ENCODE data around the gene NBPF19.
A peak's percentile ranks its signal among the peaks of the same experiment; 100 is the strongest.
"Not testable (repeated sequence)": the region's sequence is repeated elsewhere in the genome, so short reads cannot be mapped to it uniquely, and the experiment has no call there.

NBPF19 gene, protein sequence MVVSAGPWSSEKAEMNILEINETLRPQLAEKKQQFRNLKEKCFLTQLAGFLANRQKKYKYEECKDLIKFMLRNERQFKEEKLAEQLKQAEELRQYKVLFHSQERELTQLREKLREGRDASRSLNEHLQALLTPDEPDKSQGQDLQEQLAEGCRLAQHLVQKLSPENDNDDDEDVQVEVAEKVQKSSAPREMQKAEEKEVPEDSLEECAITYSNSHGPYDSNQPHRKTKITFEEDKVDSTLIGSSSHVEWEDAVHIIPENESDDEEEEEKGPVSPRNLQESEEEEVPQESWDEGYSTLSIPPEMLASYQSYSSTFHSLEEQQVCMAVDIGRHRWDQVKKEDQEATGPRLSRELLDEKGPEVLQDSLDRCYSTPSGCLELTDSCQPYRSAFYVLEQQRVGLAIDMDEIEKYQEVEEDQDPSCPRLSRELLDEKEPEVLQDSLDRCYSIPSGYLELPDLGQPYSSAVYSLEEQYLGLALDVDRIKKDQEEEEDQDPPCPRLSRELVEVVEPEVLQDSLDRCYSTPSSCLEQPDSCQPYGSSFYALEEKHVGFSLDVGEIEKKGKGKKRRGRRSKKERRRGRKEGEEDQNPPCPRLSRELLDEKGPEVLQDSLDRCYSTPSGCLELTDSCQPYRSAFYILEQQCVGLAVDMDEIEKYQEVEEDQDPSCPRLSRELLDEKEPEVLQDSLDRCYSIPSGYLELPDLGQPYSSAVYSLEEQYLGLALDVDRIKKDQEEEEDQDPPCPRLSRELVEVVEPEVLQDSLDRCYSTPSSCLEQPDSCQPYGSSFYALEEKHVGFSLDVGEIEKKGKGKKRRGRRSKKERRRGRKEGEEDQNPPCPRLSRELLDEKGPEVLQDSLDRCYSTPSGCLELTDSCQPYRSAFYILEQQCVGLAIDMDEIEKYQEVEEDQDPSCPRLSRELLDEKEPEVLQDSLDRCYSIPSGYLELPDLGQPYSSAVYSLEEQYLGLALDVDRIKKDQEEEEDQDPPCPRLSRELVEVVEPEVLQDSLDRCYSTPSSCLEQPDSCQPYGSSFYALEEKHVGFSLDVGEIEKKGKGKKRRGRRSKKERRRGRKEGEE (N-terminal part only)

DNA sequence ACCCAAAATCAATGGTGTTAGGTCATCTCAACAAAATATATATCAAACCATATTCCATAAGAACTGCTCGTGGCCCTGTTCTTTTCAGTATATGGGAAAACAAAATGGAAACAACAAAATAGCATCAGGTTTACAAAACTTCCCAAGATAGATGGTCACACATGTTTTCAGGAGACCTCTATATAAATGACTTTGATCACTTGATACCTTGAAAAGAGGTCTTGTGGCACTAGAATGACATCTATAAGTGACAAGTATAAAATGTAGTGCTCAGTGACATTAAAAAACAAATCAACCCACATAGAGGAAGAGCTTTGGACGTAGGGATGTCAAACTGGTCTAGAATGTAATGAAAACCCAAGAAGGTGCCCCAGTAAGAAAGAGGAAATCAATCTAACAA lies at the start of gene NBPF19:
NBPF19 (plus strand) TSS at position 301 of the 400 bp plus-strand sequence. CDS start 888 bp downstream, outside the sequence.
- not testable (repeated sequence) for DNase-seq

DNA sequence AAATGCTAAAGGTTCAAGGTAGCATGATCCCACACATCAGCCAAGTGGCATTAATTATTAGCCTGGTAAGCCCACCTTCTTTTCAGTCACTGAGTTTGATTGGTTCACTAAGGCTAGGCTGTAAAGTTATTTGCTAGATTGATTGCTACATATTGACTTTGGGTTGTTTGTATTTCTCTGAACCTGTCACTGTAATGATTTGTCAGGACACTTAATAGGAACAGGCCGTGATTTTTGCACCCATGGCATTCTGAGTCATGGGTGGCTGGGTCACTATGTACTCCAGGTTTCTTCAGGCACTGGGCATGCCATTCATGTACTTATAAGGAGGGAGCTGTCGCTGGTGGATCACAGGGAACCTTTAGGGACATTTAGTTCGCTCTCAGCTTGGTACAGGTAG lies 46.5 kb upstream of the NBPF19 start:
- not testable (repeated sequence) for DNase-seq

DNA sequence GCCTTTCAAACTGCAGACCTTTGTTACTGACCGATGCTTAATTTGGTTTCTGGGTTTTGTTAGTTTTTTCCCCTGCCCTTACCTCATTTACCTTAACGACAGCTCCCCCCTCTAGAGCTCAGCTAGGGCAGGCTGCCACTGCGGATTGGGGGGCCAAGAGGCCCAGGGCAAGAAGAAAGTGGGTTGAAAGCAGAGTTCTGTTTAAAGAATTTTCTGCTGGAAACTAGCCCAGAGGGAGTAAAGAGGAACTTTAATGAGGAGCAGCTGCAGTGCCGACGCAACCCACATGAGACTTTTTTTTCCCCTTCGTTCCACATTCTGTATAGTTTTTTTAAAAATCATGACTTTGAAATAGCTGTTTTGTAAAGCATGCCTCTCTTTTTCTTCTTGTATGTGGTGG lies 29.4 kb upstream of the NBPF19 start:
- peak; percentile 43 for DNase-seq

DNA sequence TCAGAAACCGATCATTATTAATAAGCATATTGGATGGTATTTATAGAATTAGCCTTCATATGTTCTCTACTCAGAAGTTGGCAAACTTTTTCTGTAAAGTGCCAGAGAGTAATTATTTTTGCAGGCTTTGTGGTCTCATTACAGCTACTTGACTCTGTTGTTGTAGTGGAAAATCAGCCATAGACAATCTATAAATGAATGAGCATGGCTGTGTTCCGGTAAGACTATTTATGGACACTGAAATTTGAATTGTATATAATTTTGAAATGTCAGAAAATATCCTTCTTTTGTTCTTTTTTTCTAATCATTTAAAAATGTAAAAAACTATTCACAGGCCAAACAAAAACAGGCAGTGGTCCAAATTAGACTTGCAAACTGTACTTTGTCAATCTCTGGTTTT lies 22.6 kb upstream of the NBPF19 start:
- DNase-seq, result not testable (repeated sequence)

DNA sequence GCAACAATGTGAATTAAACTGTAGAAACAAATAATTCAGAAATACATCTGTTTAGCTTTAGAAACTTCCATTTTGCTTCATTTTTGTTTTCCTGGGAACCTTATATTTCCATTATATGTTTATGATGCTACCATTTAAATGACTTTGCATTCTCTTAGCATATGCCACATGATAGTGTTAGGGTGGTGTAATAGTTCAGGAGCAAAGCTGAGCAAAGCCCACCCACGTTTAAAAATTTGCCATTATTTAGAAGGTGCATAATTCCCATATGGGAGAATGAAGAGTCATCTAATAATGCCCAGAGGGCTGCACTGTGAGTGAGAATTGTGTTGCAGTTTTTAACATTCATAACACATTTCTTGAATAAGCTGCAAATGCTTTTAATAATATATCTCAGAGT lies 22.2 kb upstream of the NBPF19 start:
- not testable (repeated sequence) for DNase-seq

DNA sequence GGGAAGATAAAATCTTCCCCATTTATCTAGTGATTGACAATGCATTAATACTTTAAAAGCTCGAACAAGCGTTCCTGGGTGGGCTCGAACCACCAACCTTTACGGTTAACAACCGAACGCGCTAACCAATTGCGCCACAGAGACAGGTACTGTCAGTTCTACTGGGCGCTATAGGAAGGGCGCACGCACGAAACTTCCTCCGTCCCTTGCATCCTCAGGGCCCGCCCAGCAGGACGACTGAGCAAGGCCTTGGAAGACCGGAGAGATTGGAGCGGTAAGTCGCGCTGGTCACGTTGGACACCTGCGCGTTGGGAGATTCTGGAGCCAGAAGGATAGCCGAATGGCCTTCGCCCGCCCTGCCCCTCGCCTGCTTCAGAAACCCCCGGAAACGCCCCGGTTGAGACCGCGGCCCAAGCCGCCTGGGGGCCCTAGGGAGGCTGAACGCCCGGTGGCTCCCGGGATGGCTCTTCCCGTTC lies 83.5 kb downstream of the NBPF19 start:
- not testable (repeated sequence) for DNase-seq

DNA sequence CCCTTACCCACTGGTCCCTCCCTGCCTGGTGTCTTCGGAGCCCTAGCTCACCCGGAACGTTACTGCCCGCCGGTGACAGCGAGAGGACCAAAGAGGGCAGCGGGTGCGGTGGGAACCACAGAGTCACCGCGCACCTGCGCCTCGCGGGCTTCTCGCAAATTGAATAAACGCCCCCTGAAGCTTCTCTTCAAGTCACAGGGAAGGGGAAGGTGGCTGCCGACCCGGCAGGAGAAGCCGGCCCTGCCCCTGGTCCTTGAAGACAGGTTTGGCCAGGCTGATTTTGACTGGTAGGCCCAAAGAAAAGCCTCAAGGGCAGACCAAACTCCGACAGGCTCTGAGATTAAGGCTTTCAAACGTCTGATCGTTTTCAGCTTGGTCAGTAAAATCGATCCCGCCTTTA lies 87.0 kb downstream of the NBPF19 start:
- DNase-seq, result not testable (repeated sequence)

DNA sequence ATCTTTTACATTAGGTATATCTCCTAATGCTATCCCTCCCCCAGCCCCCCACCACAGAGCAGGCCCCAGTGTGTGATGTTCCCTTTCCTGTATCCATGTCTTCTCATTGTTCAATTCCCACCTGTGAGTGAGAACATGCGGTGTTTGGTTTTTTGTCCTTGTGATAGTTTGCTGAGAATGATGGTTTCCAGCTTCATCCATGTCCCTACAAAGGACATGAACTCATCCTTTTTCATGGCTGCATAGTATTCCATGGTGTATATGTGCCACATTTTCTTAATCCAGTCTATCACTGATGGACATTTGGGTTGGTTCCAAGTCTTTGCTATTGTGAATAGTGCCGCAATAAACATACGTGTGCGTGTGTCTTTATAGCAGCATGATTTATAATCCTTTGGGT lies 90.6 kb downstream of the NBPF19 start:
- not testable (repeated sequence) for DNase-seq

DNA sequence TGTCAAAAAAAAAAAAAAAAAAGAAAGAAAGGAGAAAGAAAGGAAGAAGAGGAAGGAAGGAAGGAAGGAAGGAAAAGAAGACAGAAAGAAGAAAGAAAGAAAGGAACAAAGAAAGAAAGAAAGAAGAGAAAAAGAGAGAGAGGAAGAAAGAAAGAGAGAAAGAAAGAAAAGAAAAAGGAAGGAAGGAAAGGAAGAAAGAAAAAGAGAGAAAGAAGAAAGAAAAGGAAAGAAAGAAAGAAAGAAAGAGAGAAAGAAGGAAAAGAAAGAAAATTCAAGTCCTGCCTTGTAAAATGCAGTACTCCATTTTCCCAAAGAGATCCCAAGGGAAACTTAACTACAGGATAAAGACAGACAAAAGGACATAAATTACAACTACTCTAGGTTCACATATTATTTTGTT lies 97.9 kb downstream of the NBPF19 start:
- DNase-seq, result not testable (repeated sequence)

DNA sequence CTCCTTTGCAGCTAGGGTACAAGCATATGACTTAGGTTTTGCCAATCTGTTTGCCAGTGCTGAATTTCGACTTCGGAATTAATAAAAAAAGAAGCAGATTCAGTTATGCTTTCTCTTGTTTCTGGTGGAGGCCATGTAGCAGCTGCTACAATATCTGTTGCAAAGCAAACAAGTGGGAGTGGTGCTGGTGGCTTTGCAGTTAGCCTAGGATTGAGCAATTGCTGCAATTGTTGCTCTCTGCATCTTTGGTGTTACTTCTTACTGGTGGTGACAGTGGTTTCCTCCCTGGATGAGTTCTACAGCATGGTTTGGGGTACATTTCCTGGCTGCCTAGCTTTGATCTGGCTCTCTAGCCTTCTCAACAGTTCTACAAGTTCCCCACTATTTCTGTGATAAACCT lies 110.7 kb downstream of the NBPF19 start:
- DNase-seq, result peak; percentile 44

Measured in OCI-M1 (cell line).